ENCODE data around the gene NPC2. TPM values are rescaled to one million over a fixed set of nuclear protein-coding genes. Genes with fewer than 3 reads are reported as not detected.

The NPC2 gene
- total RNA-seq, 1 experiment from 2014 or later: 137 TPM

DNA sequence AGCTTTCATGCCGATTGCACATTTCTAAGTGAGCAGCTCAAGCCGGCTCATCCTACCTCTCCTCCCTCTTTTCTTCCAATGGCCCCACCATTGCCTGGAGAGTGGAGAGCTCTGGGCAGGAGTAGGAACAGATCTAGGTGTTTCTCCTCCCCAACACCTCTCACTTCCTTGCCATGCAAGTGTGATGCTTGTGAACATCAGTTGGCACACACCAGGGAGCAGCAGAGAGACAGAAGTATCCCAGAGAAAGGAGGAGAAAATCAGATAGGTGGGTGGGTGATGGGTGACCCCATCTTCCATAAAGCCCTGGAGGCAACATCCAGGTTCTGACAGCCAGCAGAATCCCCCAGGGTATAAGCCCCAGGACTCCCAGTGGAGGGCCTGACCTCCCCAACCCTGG, 27.8 kb downstream of the NPC2 start:
- Mint-ChIP-seq H3K27me3 (ENCODE audit: low read depth) (no peaks in the 10 kb centered on the region; the same call in 1 of the 2 replicates), H3K27ac (no peak overlapping the region), H3K4me3 (no peak overlapping the region), H3K36me3 (ENCODE audit: insufficient read depth in 1 of 3, low read depth in 3 of 3) (no peaks in the 10 kb centered on the region), H3K9me3 (no peaks in the 10 kb centered on the region), H3K4me1 (peaks cover 2 to 11% of the 10 kb centered on the region in 2 experiments)
- Histone ChIP-seq H3K79me1 (ENCODE audit: insufficient read depth, low read depth, low read length, poor library complexity, severe bottlenecking) (no peaks in the 10 kb centered on the region), H2BK15ac (ENCODE audit: low read depth, low read length) (no peak overlapping the region), H3K9ac (ENCODE audit: extremely low read depth, insufficient read length, low read length) (no peak overlapping the region), H3T11ph (ENCODE audit: low read length) (no peak overlapping the region), H2AK5ac (ENCODE audit: insufficient read length, low read length) (no peak overlapping the region), H4K91ac (ENCODE audit: insufficient read length, low read depth, low read length) (no peak overlapping the region), H3K79me2 (ENCODE audit: insufficient read depth, low read length) (no peaks in the 10 kb centered on the region), H3K27ac (ENCODE audit: insufficient read length, low read depth, low read length) (no peak overlapping the region), H3K18ac (ENCODE audit: insufficient read length, low read depth, low read length) (no peak overlapping the region), H2BK120ac (ENCODE audit: low read depth, low read length, poor library complexity, severe bottlenecking) (no peak overlapping the region), H2AFZ (ENCODE audit: low read length) (no peak overlapping the region), H3K23ac (ENCODE audit: insufficient read length, low read depth, low read length) (no peak overlapping the region), H3K23me2 (ENCODE audit: insufficient read length, low read depth, low read length, poor library complexity, severe bottlenecking) (no peaks in the 10 kb centered on the region), H3K56ac (ENCODE audit: insufficient read length, low read depth, low read length) (no peak overlapping the region), H2BK12ac (ENCODE audit: insufficient read length, low read depth, low read length) (no peak overlapping the region), H2BK20ac (ENCODE audit: low read depth, low read length, poor library complexity, severe bottlenecking) (no peak overlapping the region), H3K4me1 (ENCODE audit: insufficient read depth, low read length) (no peaks in the 10 kb centered on the region), H2BK5ac (ENCODE audit: insufficient read length, low read length) (no peak overlapping the region), H3K27me3 (ENCODE audit: insufficient read depth, low read length) (no peaks in the 10 kb centered on the region), H4K20me1 (ENCODE audit: control insufficient read depth, insufficient read depth, insufficient read length) (no peaks in the 10 kb centered on the region), H3K9me3 (ENCODE audit: control insufficient read depth, low read depth, low read length) (no peaks in the 10 kb centered on the region), H4K5ac (ENCODE audit: insufficient read length, low read depth, low read length) (no peak overlapping the region), H4K8ac (replicated peaks; ENCODE audit: insufficient read length, low read depth, low read length) (no peak overlapping the region), H3K14ac (ENCODE audit: insufficient read depth, low read length) (no peak overlapping the region), H3K4ac (ENCODE audit: low read depth, low read length) (no peak overlapping the region), H3K4me2 (ENCODE audit: insufficient read depth, insufficient read length, low read length) (no peak overlapping the region)
- TF ChIP-seq CTCF (conservative IDR thresholded peaks at IDR 0.05): no peak
- DNase-seq: no peak
- WGBS (ENCODE audit: extremely low coverage, insufficient read length, low lambda C conversion rate): no CpG with 5 or more reads among the region's 2 CpGs
